ENCODE measurements around the gene ENSA. TPM values are rescaled to one million over a fixed set of nuclear protein-coding genes. Genes with fewer than 3 reads are reported as not detected.
A peak's percentile ranks its signal among the peaks of the same experiment; 100 is the strongest.
"Not testable (repeated sequence)": the region's sequence is repeated elsewhere in the genome, so short reads cannot be mapped to it uniquely, and the experiment has no call there.

ENSA gene
- total RNA-seq, 1 experiment from 2014 or later = 207 TPM

GRCh38 chr1:150638430-150638829, 9.0 kb upstream of the ENSA start:
- H3K4me1 ChIP-seq (ENCODE audit: control insufficient read depth, insufficient read depth, low read length); intact Hi-C loops (cut with micrococcal nuclease; ENCODE audit: unreplicated experiment); ATAC-seq; H3K27me3 ChIP-seq (ENCODE audit: control insufficient read depth, insufficient read depth, low read length); H3K27ac ChIP-seq (ENCODE audit: low read length); CTCF ChIA-PET; DNase-seq (ENCODE audit: low read depth, low spot score); H3K36me3 ChIP-seq (ENCODE audit: control insufficient read depth, insufficient read depth, low read length); BruUV-seq (replicated peaks); in situ Hi-C loops (cut with HindIII; ENCODE audit: low pct_unique_long_range_greater_than_20kb, low sequenced_read_pairs); POLR2A ChIA-PET; H3K9me3 ChIP-seq (ENCODE audit: control insufficient read depth, insufficient read depth, low read depth, low read length); H3K4me3 ChIP-seq (ENCODE audit: low read depth in 2 of 2, low read length in 2 of 2): not testable (repeated sequence)

- POLR2A ChIA-PET; H3K4me3 ChIP-seq (ENCODE audit: low read depth in 2 of 2, low read length in 2 of 2); ATAC-seq; H3K9me3 ChIP-seq (ENCODE audit: control insufficient read depth, insufficient read depth, low read depth, low read length); H3K27ac ChIP-seq (ENCODE audit: low read length); intact Hi-C loops (cut with micrococcal nuclease; ENCODE audit: unreplicated experiment); H3K4me1 ChIP-seq (ENCODE audit: control insufficient read depth, insufficient read depth, low read length); DNase-seq (ENCODE audit: low read depth, low spot score); H3K27me3 ChIP-seq (ENCODE audit: control insufficient read depth, insufficient read depth, low read length); H3K36me3 ChIP-seq (ENCODE audit: control insufficient read depth, insufficient read depth, low read length); BruUV-seq (replicated peaks); CTCF ChIA-PET; in situ Hi-C loops (cut with HindIII; ENCODE audit: low pct_unique_long_range_greater_than_20kb, low sequenced_read_pairs): not testable (repeated sequence)
These were observed 5.6 kb upstream of the ENSA start for GRCh38 chr1:150634839-150635622.

- TF ChIP-seq CTCF (IDR thresholded peaks at IDR 0.05) (no peak), SIN3A (IDR thresholded peaks at IDR 0.05; ENCODE audit: borderline replicate concordance, insufficient read depth, low read depth, low read length) (no peak), POLR2AphosphoS5 (IDR thresholded peaks at IDR 0.05; ENCODE audit: low read depth, low read length) (no peak)
- intact Hi-C loops (cut with micrococcal nuclease; ENCODE audit: unreplicated experiment) = no loop called here
- DNase-seq (ENCODE audit: low read depth, low spot score) (no peak), ATAC-seq (no peak)
- Histone ChIP-seq H3K4me3 (ENCODE audit: low read depth in 2 of 2, low read length in 2 of 2) (peak overlapping the region; percentile 60 to 96), H3K27me3 (ENCODE audit: control insufficient read depth, insufficient read depth, low read length) (no peaks in the 10 kb centered on the region), H3K4me1 (ENCODE audit: control insufficient read depth, insufficient read depth, low read length) (peaks cover 8% of the 10 kb centered on the region), H3K36me3 (ENCODE audit: control insufficient read depth, insufficient read depth, low read length) (peaks cover 34% of the 10 kb centered on the region), H3K9me3 (ENCODE audit: control insufficient read depth, insufficient read depth, low read depth, low read length) (no peaks in the 10 kb centered on the region), H3K27ac (ENCODE audit: low read length) (peak overlapping the region; percentile 97)
- CTCF ChIA-PET = interaction anchor here (1.0 kb wide), 1 partner anchor 68 kb away, joined by 3 read pairs; no protein-coding TSS in a partner anchor
- in situ Hi-C loops (cut with HindIII; ENCODE audit: low pct_unique_long_range_greater_than_20kb, low sequenced_read_pairs) = no loop called here
- POLR2A ChIA-PET = interaction anchor here (1.3 to 1.5 kb wide), 2 partner anchors 49 to 64 kb away, joined by 6 to 10 read pairs; partner anchors contain the start of gene MCL1
- BruUV-seq (replicated peaks) = TSS peak; percentile 80
These were observed 672 bp downstream of the ENSA start for GRCh38 chr1:150628766-150629114.

GRCh38 chr1:150627826-150628410, 1.5 kb downstream of the ENSA start:
- DNase-seq (ENCODE audit: low read depth, low spot score) (no peak), ATAC-seq (no peak)
- ChIA-PET CTCF (interaction anchor here (0.5 to 0.7 kb wide), 2 partner anchors 112 to 185 kb away, joined by 3 to 4 read pairs; partner anchors contain the start of gene FALEC), POLR2A (interaction anchor here (0.6 to 0.7 kb wide), 3 partner anchors 11 to 75 kb away, joined by 3 to 12 read pairs (median 3); no protein-coding TSS in a partner anchor)
- H3K36me3 ChIP-seq (ENCODE audit: control insufficient read depth, insufficient read depth, low read length) = peaks cover 35% of the 10 kb centered on the region
- peaks cover 8% of the 10 kb centered on the region for H3K4me1 ChIP-seq (ENCODE audit: control insufficient read depth, insufficient read depth, low read length)
- H3K4me3 ChIP-seq (ENCODE audit: low read depth in 2 of 2, low read length in 2 of 2) = peak overlapping the region; percentile 60 to 96
- H3K27me3 ChIP-seq (ENCODE audit: control insufficient read depth, insufficient read depth, low read length) = no peaks in the 10 kb centered on the region
- intact Hi-C loops (cut with micrococcal nuclease; ENCODE audit: unreplicated experiment) = no loop called here
- BruUV-seq (replicated peaks) = no TSS peak
- H3K9me3 ChIP-seq (ENCODE audit: control insufficient read depth, insufficient read depth, low read depth, low read length) = no peaks in the 10 kb centered on the region
- TF ChIP-seq CTCF (IDR thresholded peaks at IDR 0.05) (no peak), POLR2AphosphoS5 (IDR thresholded peaks at IDR 0.05; ENCODE audit: low read depth, low read length) (no peak), SIN3A (IDR thresholded peaks at IDR 0.05; ENCODE audit: borderline replicate concordance, insufficient read depth, low read depth, low read length) (no peak), TCF7L2 (IDR thresholded peaks at IDR 0.05; ENCODE audit: low read depth, low read length) (no peak), REST (IDR thresholded peaks at IDR 0.05; ENCODE audit: insufficient read depth in 1 of 2, low read depth in 2 of 2, low read length in 1 of 2) (no peak)
- in situ Hi-C loops (cut with HindIII; ENCODE audit: low pct_unique_long_range_greater_than_20kb, low sequenced_read_pairs) = no loop called here
- peak overlapping the region; percentile 97 for H3K27ac ChIP-seq (ENCODE audit: low read length)

Data from Panc1 (cell line).